WTC11 (cell line): ENCODE measurements around the gene MRPS27. TPM values are rescaled to one million over a fixed set of nuclear protein-coding genes. Genes with fewer than 3 reads are reported as not detected.

Experiments
- ATAC-seq: fragments of 200-7000 bp; cut with Tn5 transposase; 2 replicates; pipeline ENCODE4 v1.10.0; 2021; ENCODE audit warnings: mild to moderate bottlenecking, moderate library complexity
- CTCF ChIA-PET: fragments of 300-600 bp; sonication (Branson Sonifier 250); formaldehyde crosslinking; loops from one replicate; lab custom pipeline; 2021; ENCODE audit warnings: antibody characterized with exemption; lab: Charles Lee
- POLR2A ChIA-PET: fragments of 350-600 bp; sonication (Branson Sonifier 250); formaldehyde crosslinking; loops from one replicate; lab custom pipeline; 2021; ENCODE audit warnings: antibody characterized with exemption; lab: Charles Lee
- DNase-seq: peaks from one replicate; pipeline ENCODE4 v3.0.0; 2021; ENCODE audit warnings: low spot score
- H3K27ac Mint-ChIP-seq: 2 replicates; pipeline ENCODE4 v1.8.0; 2021; ENCODE audit warnings: mixed read lengths
- H3K27me3 Mint-ChIP-seq: 2 replicates; pipeline ENCODE4 v1.8.0; 2021; ENCODE audit warnings: low read depth, mild to moderate bottlenecking, moderate library complexity, mixed read lengths
- H3K36me3 Mint-ChIP-seq: 2 replicates; pipeline ENCODE4 v1.8.0; 2021; ENCODE audit warnings: mixed read lengths
- H3K4me1 Mint-ChIP-seq: 2 replicates; pipeline ENCODE4 v1.8.0; 2022; ENCODE audit warnings: mixed read lengths
- H3K4me3 Mint-ChIP-seq: 2 replicates; pipeline ENCODE4 v1.8.0; 2021; ENCODE audit warnings: mild to moderate bottlenecking, moderate library complexity, mixed read lengths
- H3K9me3 Mint-ChIP-seq: 2 replicates; pipeline ENCODE4 v1.8.0; 2021; ENCODE audit warnings: mixed read lengths
- CREM ChIP-seq: sonication (generic); formaldehyde crosslinking; IDR thresholded peaks from 2 replicates; pipeline ENCODE4 v1.8.1; 2022; ENCODE audit warnings: mild to moderate bottlenecking, missing genetic modification reagents, moderate library complexity
- EMX1 ChIP-seq: fragments of 250-450 bp; sonication (Bioruptor Pico); IDR thresholded peaks from 2 replicates; pipeline ENCODE4 v1.8.0; 2021; ENCODE audit warnings: mild to moderate bottlenecking
- ESRRA ChIP-seq: sonication (generic); formaldehyde crosslinking; IDR thresholded peaks from 2 replicates; pipeline ENCODE4 v1.8.1; 2022; ENCODE audit warnings: mild to moderate bottlenecking, missing genetic modification reagents, borderline replicate concordance
- FOXP1 ChIP-seq: sonication (generic); formaldehyde crosslinking; IDR thresholded peaks from 2 replicates; pipeline ENCODE4 v1.8.0; 2022; ENCODE audit warnings: missing genetic modification reagents, mild to moderate bottlenecking, moderate library complexity, borderline replicate concordance
- GRHL2 ChIP-seq: fragments of 250-450 bp; sonication (Bioruptor Pico); IDR thresholded peaks from 2 replicates; pipeline ENCODE4 v1.8.0; 2022; ENCODE audit warnings: mild to moderate bottlenecking, moderate library complexity; ENCODE audit not compliant: insufficient replicate concordance, severe bottlenecking
- MYBL2 ChIP-seq: sonication (generic); formaldehyde crosslinking; IDR thresholded peaks from 2 replicates; pipeline ENCODE4 v1.8.1; 2023; ENCODE audit warnings: mild to moderate bottlenecking, moderate library complexity, missing genetic modification reagents
- SMAD3 ChIP-seq: sonication (generic); formaldehyde crosslinking; IDR thresholded peaks from 2 replicates; pipeline ENCODE4 v1.8.0; 2022; ENCODE audit warnings: missing genetic modification reagents, mild to moderate bottlenecking, borderline replicate concordance
- TEAD4 ChIP-seq: sonication (generic); formaldehyde crosslinking; IDR thresholded peaks from 2 replicates; pipeline ENCODE4 v1.8.0; 2022; ENCODE audit warnings: mild to moderate bottlenecking, missing genetic modification reagents
- ZNF138 ChIP-seq: sonication (generic); formaldehyde crosslinking; conservative IDR thresholded peaks from 2 replicates; pipeline ENCODE4 v1.8.1; 2022; ENCODE audit warnings: mild to moderate bottlenecking, moderate library complexity, missing genetic modification reagents
- ZNF263 ChIP-seq: sonication (generic); formaldehyde crosslinking; IDR thresholded peaks from 2 replicates; pipeline ENCODE4 v1.8.1; 2022; ENCODE audit warnings: low read depth, mild to moderate bottlenecking, moderate library complexity, missing genetic modification reagents
- ZNF317 ChIP-seq: sonication (generic); formaldehyde crosslinking; IDR thresholded peaks from 2 replicates; pipeline ENCODE4 v1.8.1; 2023; ENCODE audit warnings: low read depth, mild to moderate bottlenecking, moderate library complexity, missing genetic modification reagents, borderline replicate concordance
- ZNF423 ChIP-seq: fragments of 250-450 bp; sonication (Bioruptor Pico); IDR thresholded peaks from 2 replicates; pipeline ENCODE4 v2.1.2; 2022; ENCODE audit warnings: mild to moderate bottlenecking, moderate library complexity
- total RNA-seq: library from RNA; stranded (reverse); gene quantifications from 3 replicates; pipeline ENCODE4 v1.2.3, GENCODE V29; 2021
- TF ChIP-seq, protein P1 (sequence below): sonication (generic); formaldehyde crosslinking; IDR thresholded peaks from 2 replicates; pipeline ENCODE4 v1.8.1; 2022; ENCODE audit warnings: mild to moderate bottlenecking, moderate library complexity, missing genetic modification reagents
- TF ChIP-seq, protein P2 (sequence below): sonication (generic); formaldehyde crosslinking; IDR thresholded peaks from 2 replicates; pipeline ENCODE4 v1.8.0; 2022; ENCODE audit warnings: missing genetic modification reagents
- TF ChIP-seq, protein P3 (sequence below): sonication (generic); formaldehyde crosslinking; IDR thresholded peaks from 2 replicates; pipeline ENCODE4 v1.8.0; 2022; ENCODE audit warnings: mild to moderate bottlenecking, missing genetic modification reagents
- TF ChIP-seq, protein P4 (sequence below): sonication (generic); formaldehyde crosslinking; IDR thresholded peaks from 2 replicates; pipeline ENCODE4 v1.8.1; 2022; ENCODE audit warnings: low read depth, mild to moderate bottlenecking, moderate library complexity, missing genetic modification reagents, borderline replicate concordance
- TF ChIP-seq, protein P5 (sequence below): sonication (generic); formaldehyde crosslinking; IDR thresholded peaks from 2 replicates; pipeline ENCODE4 v1.8.1; 2023; ENCODE audit warnings: mild to moderate bottlenecking, moderate library complexity, missing genetic modification reagents
- TF ChIP-seq, protein P6 (sequence below): fragments of 250-450 bp; sonication (Bioruptor Pico); IDR thresholded peaks from 2 replicates; pipeline ENCODE4 v1.9.0; 2021; ENCODE audit warnings: mild to moderate bottlenecking
- TF ChIP-seq, protein P7 (sequence below): sonication (generic); formaldehyde crosslinking; IDR thresholded peaks from 2 replicates; pipeline ENCODE4 v1.8.0; 2022; ENCODE audit warnings: mild to moderate bottlenecking, missing genetic modification reagents

The MRPS27 gene
- total RNA-seq, 1 experiment from 2014 or later: 80.1 TPM

DNA sequence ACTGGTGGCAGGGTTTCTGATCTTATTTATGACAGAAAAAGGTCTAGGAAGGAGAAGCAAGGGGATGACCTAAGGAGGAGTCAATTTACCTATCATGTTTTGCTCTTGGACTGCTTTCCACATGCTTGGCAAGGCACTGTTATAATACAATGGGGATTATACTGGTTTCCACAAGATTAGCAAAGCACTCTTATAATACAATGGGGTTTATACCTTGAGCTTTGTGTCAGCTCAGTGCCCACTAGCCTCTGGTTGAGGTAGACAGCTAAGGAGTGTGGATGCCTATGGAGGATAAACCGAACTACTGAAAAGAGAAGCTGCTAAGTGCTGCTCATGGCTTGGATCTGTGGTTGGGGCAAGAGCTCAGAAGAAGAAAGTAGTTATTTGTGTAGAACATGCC is 68.7 kb downstream of the MRPS27 start:
- Mint-ChIP-seq H3K27me3 (no peaks in the 10 kb centered on the region), H3K27ac (peak overlapping the region; percentile 2; the same call in 1 of the 2 replicates), H3K36me3 (no peaks in the 10 kb centered on the region; the same call in 1 of the 2 replicates), H3K4me3 (no peak overlapping the region), H3K4me1 (peaks cover 17% of the 10 kb centered on the region), H3K9me3 (no peaks in the 10 kb centered on the region)
- TF ChIP-seq FOXP1 (CRISPR knock-in tag) (no peak), CREM (CRISPR knock-in tag) (no peak), ESRRA (CRISPR knock-in tag) (no peak), ZNF138 (CRISPR knock-in tag) (no peak)
- TF ChIP-seq, protein P1, sequence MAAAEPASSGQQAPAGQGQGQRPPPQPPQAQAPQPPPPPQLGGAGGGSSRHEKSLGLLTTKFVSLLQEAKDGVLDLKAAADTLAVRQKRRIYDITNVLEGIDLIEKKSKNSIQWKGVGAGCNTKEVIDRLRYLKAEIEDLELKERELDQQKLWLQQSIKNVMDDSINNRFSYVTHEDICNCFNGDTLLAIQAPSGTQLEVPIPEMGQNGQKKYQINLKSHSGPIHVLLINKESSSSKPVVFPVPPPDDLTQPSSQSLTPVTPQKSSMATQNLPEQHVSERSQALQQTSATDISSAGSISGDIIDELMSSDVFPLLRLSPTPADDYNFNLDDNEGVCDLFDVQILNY (CRISPR knock-in tag): no peak
- TF ChIP-seq, protein P2, sequence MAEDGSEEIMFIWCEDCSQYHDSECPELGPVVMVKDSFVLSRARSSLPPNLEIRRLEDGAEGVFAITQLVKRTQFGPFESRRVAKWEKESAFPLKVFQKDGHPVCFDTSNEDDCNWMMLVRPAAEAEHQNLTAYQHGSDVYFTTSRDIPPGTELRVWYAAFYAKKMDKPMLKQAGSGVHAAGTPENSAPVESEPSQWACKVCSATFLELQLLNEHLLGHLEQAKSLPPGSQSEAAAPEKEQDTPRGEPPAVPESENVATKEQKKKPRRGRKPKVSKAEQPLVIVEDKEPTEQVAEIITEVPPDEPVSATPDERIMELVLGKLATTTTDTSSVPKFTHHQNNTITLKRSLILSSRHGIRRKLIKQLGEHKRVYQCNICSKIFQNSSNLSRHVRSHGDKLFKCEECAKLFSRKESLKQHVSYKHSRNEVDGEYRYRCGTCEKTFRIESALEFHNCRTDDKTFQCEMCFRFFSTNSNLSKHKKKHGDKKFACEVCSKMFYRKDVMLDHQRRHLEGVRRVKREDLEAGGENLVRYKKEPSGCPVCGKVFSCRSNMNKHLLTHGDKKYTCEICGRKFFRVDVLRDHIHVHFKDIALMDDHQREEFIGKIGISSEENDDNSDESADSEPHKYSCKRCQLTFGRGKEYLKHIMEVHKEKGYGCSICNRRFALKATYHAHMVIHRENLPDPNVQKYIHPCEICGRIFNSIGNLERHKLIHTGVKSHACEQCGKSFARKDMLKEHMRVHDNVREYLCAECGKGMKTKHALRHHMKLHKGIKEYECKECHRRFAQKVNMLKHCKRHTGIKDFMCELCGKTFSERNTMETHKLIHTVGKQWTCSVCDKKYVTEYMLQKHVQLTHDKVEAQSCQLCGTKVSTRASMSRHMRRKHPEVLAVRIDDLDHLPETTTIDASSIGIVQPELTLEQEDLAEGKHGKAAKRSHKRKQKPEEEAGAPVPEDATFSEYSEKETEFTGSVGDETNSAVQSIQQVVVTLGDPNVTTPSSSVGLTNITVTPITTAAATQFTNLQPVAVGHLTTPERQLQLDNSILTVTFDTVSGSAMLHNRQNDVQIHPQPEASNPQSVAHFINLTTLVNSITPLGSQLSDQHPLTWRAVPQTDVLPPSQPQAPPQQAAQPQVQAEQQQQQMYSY: no peak
- ATAC-seq (no peak), DNase-seq (no peak)
- CTCF ChIA-PET: interaction anchor here (0.9 to 1.1 kb wide), 2 partner anchors 9 to 29 kb away, joined by 3 to 4 read pairs; no protein-coding TSS in a partner anchor
- POLR2A ChIA-PET: no interaction called here

DNA sequence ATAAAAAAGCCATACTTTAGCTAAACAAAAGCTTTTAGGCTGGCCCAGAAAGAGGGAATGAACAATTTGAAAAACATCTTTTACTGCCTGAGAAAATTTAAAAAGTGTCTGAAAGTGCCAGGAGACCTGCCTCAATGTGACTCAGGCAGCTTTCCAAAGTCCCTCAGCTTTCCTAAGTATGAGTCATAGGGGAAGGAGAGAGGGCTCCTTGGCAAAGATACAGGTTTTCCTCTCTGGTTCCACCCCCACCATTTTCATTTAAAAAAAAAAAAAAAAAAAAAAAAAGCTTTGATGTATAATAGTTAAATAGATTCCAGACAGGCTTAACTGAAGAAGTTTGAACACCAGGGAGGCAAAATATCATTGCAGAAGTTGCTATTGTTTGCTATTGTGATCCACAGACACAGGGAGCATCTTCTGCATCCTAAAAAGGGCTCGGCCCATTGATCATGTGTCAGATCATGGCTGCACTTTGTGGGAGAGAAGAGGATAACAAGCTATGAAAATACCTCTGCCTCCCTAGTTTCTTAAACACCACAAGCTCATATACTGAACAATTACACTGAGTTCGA is 71.5 kb downstream of the MRPS27 start:
- Mint-ChIP-seq H3K4me3 (no peak overlapping the region), H3K9me3 (no peaks in the 10 kb centered on the region), H3K36me3 (no peaks in the 10 kb centered on the region; the same call in 1 of the 2 replicates), H3K27ac (peak overlapping the region; percentile 19), H3K27me3 (no peaks in the 10 kb centered on the region), H3K4me1 (peaks cover 42% of the 10 kb centered on the region)
- TF ChIP-seq MYBL2 (CRISPR knock-in tag) (no peak), ZNF263 (CRISPR knock-in tag) (no peak), ZNF423 (CRISPR knock-in tag) (no peak), ZNF317 (no peak), EMX1 (CRISPR knock-in tag) (no peak), SMAD3 (CRISPR knock-in tag) (no peak), TEAD4 (CRISPR knock-in tag) (no peak), GRHL2 (CRISPR knock-in tag) (no peak)
- TF ChIP-seq, protein P3, sequence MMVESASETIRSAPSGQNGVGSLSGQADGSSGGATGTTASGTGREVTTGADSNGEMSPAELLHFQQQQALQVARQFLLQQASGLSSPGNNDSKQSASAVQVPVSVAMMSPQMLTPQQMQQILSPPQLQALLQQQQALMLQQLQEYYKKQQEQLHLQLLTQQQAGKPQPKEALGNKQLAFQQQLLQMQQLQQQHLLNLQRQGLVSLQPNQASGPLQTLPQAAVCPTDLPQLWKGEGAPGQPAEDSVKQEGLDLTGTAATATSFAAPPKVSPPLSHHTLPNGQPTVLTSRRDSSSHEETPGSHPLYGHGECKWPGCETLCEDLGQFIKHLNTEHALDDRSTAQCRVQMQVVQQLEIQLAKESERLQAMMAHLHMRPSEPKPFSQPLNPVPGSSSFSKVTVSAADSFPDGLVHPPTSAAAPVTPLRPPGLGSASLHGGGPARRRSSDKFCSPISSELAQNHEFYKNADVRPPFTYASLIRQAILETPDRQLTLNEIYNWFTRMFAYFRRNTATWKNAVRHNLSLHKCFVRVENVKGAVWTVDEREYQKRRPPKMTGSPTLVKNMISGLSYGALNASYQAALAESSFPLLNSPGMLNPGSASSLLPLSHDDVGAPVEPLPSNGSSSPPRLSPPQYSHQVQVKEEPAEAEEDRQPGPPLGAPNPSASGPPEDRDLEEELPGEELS (CRISPR knock-in tag): no peak
- TF ChIP-seq, protein P4, sequence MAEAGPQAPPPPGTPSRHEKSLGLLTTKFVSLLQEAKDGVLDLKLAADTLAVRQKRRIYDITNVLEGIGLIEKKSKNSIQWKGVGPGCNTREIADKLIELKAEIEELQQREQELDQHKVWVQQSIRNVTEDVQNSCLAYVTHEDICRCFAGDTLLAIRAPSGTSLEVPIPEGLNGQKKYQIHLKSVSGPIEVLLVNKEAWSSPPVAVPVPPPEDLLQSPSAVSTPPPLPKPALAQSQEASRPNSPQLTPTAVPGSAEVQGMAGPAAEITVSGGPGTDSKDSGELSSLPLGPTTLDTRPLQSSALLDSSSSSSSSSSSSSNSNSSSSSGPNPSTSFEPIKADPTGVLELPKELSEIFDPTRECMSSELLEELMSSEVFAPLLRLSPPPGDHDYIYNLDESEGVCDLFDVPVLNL (CRISPR knock-in tag): no peak
- TF ChIP-seq, protein P5, sequence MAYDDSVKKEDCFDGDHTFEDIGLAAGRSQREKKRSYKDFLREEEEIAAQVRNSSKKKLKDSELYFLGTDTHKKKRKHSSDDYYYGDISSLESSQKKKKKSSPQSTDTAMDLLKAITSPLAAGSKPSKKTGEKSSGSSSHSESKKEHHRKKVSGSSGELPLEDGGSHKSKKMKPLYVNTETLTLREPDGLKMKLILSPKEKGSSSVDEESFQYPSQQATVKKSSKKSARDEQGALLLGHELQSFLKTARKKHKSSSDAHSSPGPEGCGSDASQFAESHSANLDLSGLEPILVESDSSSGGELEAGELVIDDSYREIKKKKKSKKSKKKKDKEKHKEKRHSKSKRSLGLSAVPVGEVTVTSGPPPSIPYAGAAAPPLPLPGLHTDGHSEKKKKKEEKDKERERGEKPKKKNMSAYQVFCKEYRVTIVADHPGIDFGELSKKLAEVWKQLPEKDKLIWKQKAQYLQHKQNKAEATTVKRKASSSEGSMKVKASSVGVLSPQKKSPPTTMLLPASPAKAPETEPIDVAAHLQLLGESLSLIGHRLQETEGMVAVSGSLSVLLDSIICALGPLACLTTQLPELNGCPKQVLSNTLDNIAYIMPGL (CRISPR knock-in tag): no peak
- TF ChIP-seq, protein P6, sequence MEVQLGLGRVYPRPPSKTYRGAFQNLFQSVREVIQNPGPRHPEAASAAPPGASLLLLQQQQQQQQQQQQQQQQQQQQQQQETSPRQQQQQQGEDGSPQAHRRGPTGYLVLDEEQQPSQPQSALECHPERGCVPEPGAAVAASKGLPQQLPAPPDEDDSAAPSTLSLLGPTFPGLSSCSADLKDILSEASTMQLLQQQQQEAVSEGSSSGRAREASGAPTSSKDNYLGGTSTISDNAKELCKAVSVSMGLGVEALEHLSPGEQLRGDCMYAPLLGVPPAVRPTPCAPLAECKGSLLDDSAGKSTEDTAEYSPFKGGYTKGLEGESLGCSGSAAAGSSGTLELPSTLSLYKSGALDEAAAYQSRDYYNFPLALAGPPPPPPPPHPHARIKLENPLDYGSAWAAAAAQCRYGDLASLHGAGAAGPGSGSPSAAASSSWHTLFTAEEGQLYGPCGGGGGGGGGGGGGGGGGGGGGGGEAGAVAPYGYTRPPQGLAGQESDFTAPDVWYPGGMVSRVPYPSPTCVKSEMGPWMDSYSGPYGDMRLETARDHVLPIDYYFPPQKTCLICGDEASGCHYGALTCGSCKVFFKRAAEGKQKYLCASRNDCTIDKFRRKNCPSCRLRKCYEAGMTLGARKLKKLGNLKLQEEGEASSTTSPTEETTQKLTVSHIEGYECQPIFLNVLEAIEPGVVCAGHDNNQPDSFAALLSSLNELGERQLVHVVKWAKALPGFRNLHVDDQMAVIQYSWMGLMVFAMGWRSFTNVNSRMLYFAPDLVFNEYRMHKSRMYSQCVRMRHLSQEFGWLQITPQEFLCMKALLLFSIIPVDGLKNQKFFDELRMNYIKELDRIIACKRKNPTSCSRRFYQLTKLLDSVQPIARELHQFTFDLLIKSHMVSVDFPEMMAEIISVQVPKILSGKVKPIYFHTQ (CRISPR knock-in tag): no peak
- TF ChIP-seq, protein P7, sequence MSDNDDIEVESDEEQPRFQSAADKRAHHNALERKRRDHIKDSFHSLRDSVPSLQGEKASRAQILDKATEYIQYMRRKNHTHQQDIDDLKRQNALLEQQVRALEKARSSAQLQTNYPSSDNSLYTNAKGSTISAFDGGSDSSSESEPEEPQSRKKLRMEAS (CRISPR knock-in tag): no peak
- DNase-seq (no peak), ATAC-seq (peak; percentile 25; the same call in 1 of the 2 replicates)
- CTCF ChIA-PET: interaction anchor here (0.6 to 1.4 kb wide), 4 partner anchors 19 to 146 kb away, joined by 4 to 6 read pairs (median 5); no protein-coding TSS in a partner anchor
- POLR2A ChIA-PET: interaction anchor here (0.8 kb wide), 1 partner anchor 10 kb away, joined by 3 read pairs; no protein-coding TSS in a partner anchor
